GM10248 (cell line): ENCODE measurements around the gene PACRG.

Experiments used
- CTCF ChIA-PET: fragments of 300-600 bp; sonication (Branson Sonifier 250); formaldehyde crosslinking; extraction: SDS; loops from one replicate; lab custom pipeline; 2021; ENCODE audit warnings: antibody characterized with exemption; lab: Yijun Ruan, JAX
- POLR2A ChIA-PET: fragments of 350-650 bp; sonication (Branson Sonifier 250); formaldehyde crosslinking; extraction: SDS; loops from one replicate; lab custom pipeline; 2020; ENCODE audit warnings: antibody characterized with exemption; lab: Yijun Ruan, JAX
- DNase-seq: peaks from one replicate; pipeline ENCODE4 v3.0.0; 2012; ENCODE audit errors: extremely low spot score
- CTCF ChIP-seq: IDR thresholded peaks from 2 replicates; pipeline ENCODE4 v1.5.1; 2012; ENCODE audit warnings: mild to moderate bottlenecking, low read depth; ENCODE audit errors: extremely low read depth, missing control alignments, control extremely low read depth

Gene PACRG

GRCh38 chr6:162750776-162751175, 23.0 kb downstream of the PACRG start:
- CTCF ChIA-PET, result no interaction called here
- no peak for DNase-seq
- POLR2A ChIA-PET, result no interaction called here
- TF ChIP-seq CTCF, result no peak

- ChIA-PET POLR2A (no interaction called here), CTCF (no interaction called here)
- DNase-seq, result no peak
- TF ChIP-seq CTCF, result no peak
Observed at GRCh38 chr6:162751211-162751859, 23.6 kb downstream of the PACRG start.

- POLR2A ChIA-PET, result no interaction called here
- DNase-seq, result no peak
- TF ChIP-seq CTCF, result no peak
- CTCF ChIA-PET, result no interaction called here
Observed at GRCh38 chr6:162753775-162754174, 26.0 kb downstream of the PACRG start.

- POLR2A ChIA-PET, result no interaction called here
- CTCF ChIA-PET, result interaction anchor here (1.2 kb wide), 1 partner anchor 17 kb away, joined by 4 read pairs; no protein-coding TSS in a partner anchor
- no peak for TF ChIP-seq CTCF
- DNase-seq, result no peak
Observed at GRCh38 chr6:162770136-162770535, 42.4 kb downstream of the PACRG start.

GRCh38 chr6:162770955-162771354, 43.2 kb downstream of the PACRG start:
- ChIA-PET POLR2A (no interaction called here), CTCF (interaction anchor here (1.2 kb wide), 1 partner anchor 9 kb away, joined by 3 read pairs; no protein-coding TSS in a partner anchor)
- DNase-seq, result no peak
- TF ChIP-seq CTCF, result no peak

GRCh38 chr6:162772466-162772865, 44.7 kb downstream of the PACRG start:
- DNase-seq, result no peak
- POLR2A ChIA-PET, result no interaction called here
- CTCF ChIA-PET, result no interaction called here
- no peak for TF ChIP-seq CTCF
